ENCODE results near the gene NTN3. TPM values are rescaled to one million over a fixed set of nuclear protein-coding genes. Genes with fewer than 3 reads are reported as not detected.
"Not testable (repeated sequence)": the region's sequence is repeated elsewhere in the genome, so short reads cannot be mapped to it uniquely, and the experiment has no call there.

The NTN3 gene
- total RNA-seq, 1 donor from 2014 or later: not detected

DNA sequence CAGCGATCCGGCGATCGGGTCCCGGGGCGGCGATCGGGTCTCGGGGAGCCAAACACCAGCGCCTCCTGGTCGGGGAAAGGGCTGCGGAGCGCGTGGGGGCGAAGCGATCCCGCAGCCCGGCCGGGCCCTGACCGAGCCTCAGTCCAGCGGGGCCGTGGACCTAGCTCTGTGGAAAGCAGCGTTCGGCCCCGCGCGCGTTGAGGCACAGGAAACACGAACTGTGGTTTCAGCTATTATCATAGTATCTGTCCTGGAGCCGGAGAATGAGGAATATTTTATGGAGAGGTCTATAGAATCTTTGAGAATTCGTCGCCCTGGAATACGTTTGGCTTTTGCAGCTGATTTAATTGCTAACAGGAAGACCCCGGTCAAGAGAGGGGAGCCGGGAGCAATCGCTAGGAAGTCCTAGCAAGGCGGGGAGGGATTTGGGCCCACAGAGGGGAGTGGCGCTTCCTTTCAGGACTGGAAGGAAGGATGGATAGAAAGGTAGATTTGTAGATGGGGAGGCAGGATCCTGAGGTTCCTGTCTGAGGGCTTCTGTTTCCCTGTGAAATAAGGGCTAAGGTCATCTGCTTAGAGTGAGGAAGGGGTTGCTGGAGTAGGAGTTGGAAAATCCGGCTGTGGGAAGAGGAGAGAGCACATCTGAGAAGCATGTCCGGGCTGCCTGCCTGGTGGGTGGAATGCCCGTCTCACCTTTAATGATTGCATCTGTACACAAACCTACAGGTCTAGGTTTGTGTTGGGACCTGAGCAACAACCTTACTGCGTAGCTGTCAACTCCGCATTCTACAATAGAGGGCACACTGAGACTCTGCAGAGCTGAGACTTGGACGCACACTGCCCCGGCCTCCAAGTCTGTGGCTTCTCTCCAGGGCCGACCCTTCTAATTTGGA is 41.1 kb upstream of the NTN3 start:
- Mint-ChIP-seq H3K9me3 (no peaks in the 10 kb centered on the region), H3K36me3 (ENCODE audit: low read depth) (peaks cover 40% of the 10 kb centered on the region), H3K27me3 (ENCODE audit: low read depth) (no peaks in the 10 kb centered on the region), H3K4me3 (ENCODE audit: low read depth) (peak overlapping the region; percentile 96), H3K27ac (peak overlapping the region; percentile 62), H3K4me1 (ENCODE audit: low read depth) (peaks cover 27% of the 10 kb centered on the region)
- intact Hi-C loops (cut with micrococcal nuclease): loop anchor here (2.0 to 5.0 kb wide), 3 partner anchors 83 to 163 kb away; partner anchors contain the start of genes ABCA3, ATP6V0C and RNPS1
- no peak for DNase-seq (ENCODE audit: low spot score)

DNA sequence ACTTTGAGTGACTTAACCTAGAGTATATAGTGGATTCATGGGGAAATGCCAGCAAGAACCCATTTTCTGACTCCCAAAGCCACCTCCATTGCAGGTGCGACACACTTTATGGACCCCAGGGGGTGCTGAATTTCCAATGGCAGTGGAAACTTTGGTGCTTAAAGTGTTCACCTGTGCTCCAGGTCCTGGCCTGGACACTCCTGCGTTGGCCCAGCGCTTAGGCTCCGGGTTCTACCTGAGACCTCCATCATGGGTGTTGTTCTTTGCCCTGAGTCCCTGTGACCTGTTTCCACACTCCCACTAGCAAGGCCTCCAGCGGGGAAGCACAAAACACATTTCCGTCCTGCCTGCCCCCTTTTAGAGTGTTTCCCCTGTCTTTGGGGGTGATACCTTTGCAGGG is 38.8 kb upstream of the NTN3 start:
- Mint-ChIP-seq H3K4me3 (ENCODE audit: low read depth) (no peak overlapping the region), H3K4me1 (ENCODE audit: low read depth) (peaks cover 23% of the 10 kb centered on the region), H3K27ac (no peak overlapping the region), H3K36me3 (ENCODE audit: low read depth) (peaks cover 61% of the 10 kb centered on the region), H3K27me3 (ENCODE audit: low read depth) (no peaks in the 10 kb centered on the region), H3K9me3 (no peaks in the 10 kb centered on the region)
- intact Hi-C loops (cut with micrococcal nuclease): no loop called here
- no peak for DNase-seq (ENCODE audit: low spot score)

DNA sequence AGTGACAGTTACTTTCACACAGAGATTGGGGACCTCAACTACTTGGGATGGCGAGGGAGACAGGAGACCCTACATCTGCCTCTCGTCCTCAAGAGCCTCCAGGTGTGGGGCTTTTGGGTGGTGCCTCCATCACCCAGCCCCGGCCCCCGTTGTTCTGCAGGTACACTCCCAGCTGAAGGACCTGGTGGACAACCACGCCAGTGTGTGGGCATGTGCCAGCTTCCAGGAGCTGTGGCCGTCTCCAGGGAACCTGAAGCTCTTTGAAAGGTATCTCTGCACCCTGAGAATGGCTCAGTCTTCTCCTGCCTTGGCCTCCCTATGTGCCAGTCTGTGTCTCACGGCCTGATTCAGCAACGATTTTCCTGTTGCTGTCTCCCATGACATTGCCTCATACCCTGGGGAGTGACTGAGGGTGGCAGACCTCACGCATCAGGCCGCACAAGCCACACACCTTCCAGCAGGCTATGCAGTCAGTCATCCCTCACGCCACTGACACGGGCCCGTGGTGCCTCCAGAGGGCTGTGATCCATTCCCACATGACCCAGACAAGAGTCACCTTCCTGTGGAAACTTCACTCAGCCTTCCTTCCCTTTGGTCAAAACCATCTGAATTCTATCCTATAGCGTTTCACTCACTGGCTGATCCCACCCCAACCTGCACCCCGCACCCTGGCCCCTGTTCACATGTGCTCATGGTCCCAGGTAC is 38.1 kb upstream of the NTN3 start:
- H3K27ac Mint-ChIP-seq: peak overlapping the region; percentile 28

DNA sequence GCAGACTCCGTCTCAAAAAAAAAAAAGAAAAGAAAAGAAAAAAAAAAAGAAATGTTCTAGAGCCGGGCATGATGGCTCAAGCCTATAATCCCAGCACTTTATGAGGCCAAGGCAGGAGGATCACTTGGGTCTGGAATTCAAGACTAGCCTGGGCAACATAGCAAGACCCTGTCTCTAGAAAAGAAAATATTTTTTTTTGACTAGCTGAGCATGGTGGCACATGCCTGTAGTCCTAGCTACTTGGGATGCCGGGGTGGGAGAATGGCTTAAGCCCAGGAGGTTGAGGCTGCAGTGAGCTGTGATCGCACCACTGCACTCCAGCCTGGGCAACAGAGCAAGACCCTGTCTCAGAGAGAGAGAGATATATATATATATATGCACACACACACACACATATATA is 35.9 kb upstream of the NTN3 start:
- H3K4me3 Mint-ChIP-seq (ENCODE audit: low read depth); H3K27ac Mint-ChIP-seq; DNase-seq (ENCODE audit: low spot score); H3K9me3 Mint-ChIP-seq; H3K27me3 Mint-ChIP-seq (ENCODE audit: low read depth); intact Hi-C loops (cut with micrococcal nuclease): not testable (repeated sequence)
- Mint-ChIP-seq H3K36me3 (ENCODE audit: low read depth) (peaks cover 85% of the 10 kb centered on the region), H3K4me1 (ENCODE audit: low read depth) (peaks cover 17% of the 10 kb centered on the region)

More for the DNA sequence above, 38.1 kb upstream of the NTN3 start:
- no peak overlapping the region for H3K4me3 Mint-ChIP-seq (ENCODE audit: low read depth)
- no peaks in the 10 kb centered on the region for H3K9me3 Mint-ChIP-seq
- no peaks in the 10 kb centered on the region for H3K27me3 Mint-ChIP-seq (ENCODE audit: low read depth)
- intact Hi-C loops (cut with micrococcal nuclease): no loop called here
- peaks cover 18% of the 10 kb centered on the region for H3K4me1 Mint-ChIP-seq (ENCODE audit: low read depth)
- DNase-seq (ENCODE audit: low spot score): no peak
- peaks cover 67% of the 10 kb centered on the region for H3K36me3 Mint-ChIP-seq (ENCODE audit: low read depth)

DNA sequence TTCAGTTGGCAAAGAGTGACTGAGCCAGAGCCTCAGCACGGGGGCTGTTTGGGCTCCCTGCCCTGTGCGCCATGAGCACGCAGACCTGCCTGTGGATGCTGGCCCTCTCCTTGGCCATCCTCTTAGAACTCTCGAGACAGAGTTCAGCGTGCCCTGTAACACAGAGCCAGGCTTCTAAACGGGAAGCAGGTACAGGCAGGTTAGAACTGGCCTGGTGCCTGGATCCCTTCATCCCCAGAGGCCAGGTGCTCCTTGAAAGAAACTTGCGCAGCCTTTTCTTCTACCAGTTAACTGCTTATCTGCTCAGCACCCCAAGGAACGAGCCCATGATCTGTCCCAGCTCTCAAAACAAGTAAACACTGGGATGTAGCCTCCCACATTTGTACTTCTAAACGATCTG is 35.0 kb upstream of the NTN3 start:
- Mint-ChIP-seq H3K4me1 (ENCODE audit: low read depth) (peaks cover 9% of the 10 kb centered on the region), H3K36me3 (ENCODE audit: low read depth) (peaks cover 78% of the 10 kb centered on the region), H3K4me3 (ENCODE audit: low read depth) (no peak overlapping the region), H3K27me3 (ENCODE audit: low read depth) (no peaks in the 10 kb centered on the region), H3K27ac (no peak overlapping the region), H3K9me3 (no peaks in the 10 kb centered on the region)
- DNase-seq (ENCODE audit: low spot score): no peak
- intact Hi-C loops (cut with micrococcal nuclease): no loop called here

DNA sequence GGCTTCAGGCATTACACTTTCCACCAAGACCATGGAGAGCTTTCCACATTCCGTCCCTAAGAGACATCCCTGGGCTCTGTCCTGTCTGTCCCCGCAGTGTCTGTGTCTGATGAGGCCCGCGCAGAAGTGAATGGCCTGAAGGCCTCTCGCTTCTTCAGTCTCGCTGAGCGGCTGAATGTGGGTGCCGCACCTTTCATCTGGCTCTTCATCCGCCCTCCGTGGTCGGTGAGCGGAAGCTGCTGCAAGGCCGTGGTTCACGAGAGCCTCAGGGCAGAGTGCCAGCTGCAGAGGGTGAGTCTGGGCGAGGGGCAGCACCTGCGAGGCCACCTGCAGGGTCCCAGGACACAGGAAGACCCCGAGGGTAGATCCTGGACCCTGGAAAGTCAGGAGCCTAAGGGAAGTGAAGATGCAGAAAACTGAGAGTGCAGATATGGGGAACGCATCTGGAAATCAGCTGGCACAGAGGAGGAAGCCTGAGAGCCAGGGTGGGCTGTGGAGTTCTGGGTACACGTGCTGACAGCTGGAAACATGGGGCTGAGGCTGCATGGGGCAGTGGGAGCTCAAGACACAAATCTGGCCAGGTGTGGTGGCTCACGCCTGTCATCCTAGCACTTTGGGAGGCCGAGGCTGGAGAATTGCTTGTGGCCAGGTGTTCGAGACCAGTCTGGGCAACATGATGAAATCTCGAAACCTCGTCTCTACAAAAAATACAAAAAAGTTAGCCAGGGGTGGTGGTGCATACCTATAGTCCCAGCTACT is 33.9 kb upstream of the NTN3 start:
- Mint-ChIP-seq H3K4me3 (ENCODE audit: low read depth) (no peak overlapping the region), H3K27me3 (ENCODE audit: low read depth) (no peaks in the 10 kb centered on the region), H3K27ac (no peak overlapping the region), H3K9me3 (no peaks in the 10 kb centered on the region), H3K4me1 (ENCODE audit: low read depth) (peaks cover 9% of the 10 kb centered on the region), H3K36me3 (ENCODE audit: low read depth) (peaks cover 74% of the 10 kb centered on the region)
- DNase-seq (ENCODE audit: low spot score): no peak
- intact Hi-C loops (cut with micrococcal nuclease): no loop called here

DNA sequence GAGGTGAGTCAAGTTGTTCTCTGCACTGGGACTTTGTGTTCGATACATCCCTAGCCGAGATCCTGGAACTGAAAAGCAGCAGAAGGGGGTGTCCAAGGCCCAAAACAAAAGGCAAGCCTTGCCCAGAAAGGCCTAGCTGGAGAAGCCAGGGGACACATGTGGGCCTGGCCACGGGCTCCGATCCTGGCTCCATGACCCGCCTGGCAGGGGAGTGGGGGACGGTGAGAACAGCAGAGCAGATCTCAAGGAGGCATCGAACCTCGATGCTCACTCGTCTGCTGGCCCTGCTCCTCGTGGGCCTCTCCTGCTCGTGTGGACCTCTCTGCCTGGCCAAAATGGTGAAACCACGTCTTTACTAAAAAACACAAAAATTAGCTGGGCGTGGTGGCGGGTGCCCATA is 33.0 kb upstream of the NTN3 start:
- H3K27ac Mint-ChIP-seq: no peak overlapping the region
- H3K9me3 Mint-ChIP-seq: no peaks in the 10 kb centered on the region
- peaks cover 8% of the 10 kb centered on the region for H3K4me1 Mint-ChIP-seq (ENCODE audit: low read depth)
- no peak overlapping the region for H3K4me3 Mint-ChIP-seq (ENCODE audit: low read depth)
- DNase-seq (ENCODE audit: low spot score): no peak
- H3K36me3 Mint-ChIP-seq (ENCODE audit: low read depth): peaks cover 67% of the 10 kb centered on the region
- intact Hi-C loops (cut with micrococcal nuclease): no loop called here
- H3K27me3 Mint-ChIP-seq (ENCODE audit: low read depth): no peaks in the 10 kb centered on the region

DNA sequence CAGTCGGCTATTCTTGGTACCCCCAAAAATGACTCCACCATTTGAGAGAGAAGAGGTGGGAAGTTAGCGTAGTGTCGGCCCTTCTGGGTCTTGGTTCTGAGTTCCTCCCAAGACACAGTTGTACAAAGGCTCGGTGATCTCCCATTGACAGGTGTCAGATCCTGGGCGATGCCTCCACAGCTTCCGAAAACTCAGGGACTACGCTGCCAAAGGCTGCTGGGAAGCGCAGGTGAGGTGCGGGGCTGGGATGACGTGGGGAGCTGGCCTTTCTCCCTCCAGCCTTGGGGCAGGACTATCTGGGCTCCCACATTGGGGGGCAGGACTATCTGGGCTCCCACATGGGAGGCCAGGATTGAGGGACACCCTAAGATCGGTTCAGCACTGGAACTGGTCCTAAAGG is 31.5 kb upstream of the NTN3 start:
- no peak for DNase-seq (ENCODE audit: low spot score)
- Mint-ChIP-seq H3K9me3 (no peaks in the 10 kb centered on the region), H3K36me3 (ENCODE audit: low read depth) (peaks cover 67% of the 10 kb centered on the region), H3K4me1 (ENCODE audit: low read depth) (peaks cover 8% of the 10 kb centered on the region), H3K27ac (no peak overlapping the region), H3K4me3 (ENCODE audit: low read depth) (no peak overlapping the region), H3K27me3 (ENCODE audit: low read depth) (no peaks in the 10 kb centered on the region)
- intact Hi-C loops (cut with micrococcal nuclease): no loop called here

DNA sequence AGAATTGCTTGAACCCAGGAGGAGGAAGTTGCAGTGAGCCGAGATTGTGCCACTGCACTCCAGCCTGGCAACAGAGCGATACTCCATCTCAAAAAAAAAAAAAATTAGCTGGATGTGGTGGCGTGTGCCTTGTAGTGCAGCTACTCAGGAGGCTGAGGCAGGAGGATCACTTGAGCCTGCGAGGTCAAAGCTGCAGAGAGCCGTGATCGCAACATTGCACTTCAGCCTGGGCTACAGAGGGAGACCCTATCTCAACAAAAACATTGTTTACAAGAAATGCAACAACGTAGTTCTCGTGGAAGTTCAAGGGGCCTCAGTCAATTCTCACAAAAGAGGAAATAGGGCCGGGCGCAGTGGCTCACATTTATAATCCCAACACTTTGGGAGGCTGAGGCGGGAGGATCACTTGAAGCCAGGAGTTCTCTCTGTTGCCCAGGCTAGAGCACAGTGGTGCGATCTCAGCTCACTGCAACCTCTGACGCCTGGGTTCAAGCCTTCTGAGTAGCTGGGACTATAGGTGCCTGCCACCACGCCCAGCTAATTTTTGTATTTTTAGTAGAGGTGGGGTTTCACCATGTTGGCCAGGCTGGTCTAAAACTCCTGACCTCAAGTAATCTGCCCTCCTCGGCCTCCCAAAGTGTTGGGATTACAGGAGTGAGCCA is 29.8 kb upstream of the NTN3 start:
- H3K4me3 Mint-ChIP-seq (ENCODE audit: low read depth); H3K27ac Mint-ChIP-seq; H3K27me3 Mint-ChIP-seq (ENCODE audit: low read depth); DNase-seq (ENCODE audit: low spot score); H3K9me3 Mint-ChIP-seq; intact Hi-C loops (cut with micrococcal nuclease); H3K4me1 Mint-ChIP-seq (ENCODE audit: low read depth): not testable (repeated sequence)
- H3K36me3 Mint-ChIP-seq (ENCODE audit: low read depth): peaks cover 67% of the 10 kb centered on the region

DNA sequence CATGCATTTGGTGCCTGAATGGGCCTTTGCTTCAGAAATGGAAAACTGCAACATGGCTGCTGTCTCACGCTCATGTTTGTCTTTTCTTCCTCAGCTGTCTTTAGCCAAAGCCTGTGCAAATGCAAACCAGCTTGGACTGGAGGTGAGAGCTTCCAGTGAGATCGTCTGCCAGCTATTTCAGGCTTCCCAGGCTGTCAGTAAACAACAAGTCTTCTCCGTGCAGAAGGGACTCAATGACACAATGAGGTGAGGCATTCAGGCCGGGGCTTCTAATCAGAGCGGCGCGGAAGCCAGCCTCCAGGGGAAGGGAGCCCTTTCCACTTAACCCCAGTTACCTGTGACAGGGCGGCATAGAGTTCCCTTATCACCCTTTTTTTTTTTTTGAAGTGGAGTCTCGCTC is 27.5 kb upstream of the NTN3 start:
- H3K36me3 Mint-ChIP-seq (ENCODE audit: low read depth): peaks cover 62% of the 10 kb centered on the region

DNA sequence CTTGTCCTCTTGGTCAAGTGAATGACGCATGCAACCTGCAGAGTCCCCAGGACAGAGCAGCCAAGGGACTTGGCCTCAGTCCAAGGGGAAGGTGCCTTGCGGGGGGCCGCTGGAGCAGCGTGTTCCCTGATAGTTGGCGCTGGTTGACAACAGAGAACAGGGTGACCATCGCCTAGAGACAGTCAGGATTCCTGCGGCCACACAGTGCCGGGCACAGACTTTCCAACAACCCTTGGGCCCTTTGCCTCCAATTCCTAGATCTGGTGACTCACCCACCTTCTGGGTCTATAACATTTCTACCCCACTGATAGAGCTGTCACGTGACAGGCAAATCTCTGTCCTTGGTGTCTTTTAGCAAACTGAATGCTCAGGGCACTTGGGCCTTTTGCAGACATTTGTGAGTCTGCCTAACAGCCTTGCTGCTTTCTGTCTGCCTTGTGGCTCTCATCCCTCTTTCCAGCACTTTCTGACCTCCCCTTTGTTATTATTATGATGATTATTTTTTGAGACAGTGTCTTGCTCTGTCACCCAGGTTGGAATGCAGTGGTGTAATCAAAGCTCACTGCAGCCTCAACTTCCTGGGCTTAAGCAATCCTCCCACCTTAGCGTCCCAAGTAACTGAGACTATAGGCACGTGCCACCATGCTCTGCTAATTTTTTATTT is 23.0 kb upstream of the NTN3 start:
- Mint-ChIP-seq H3K4me1 (ENCODE audit: low read depth) (no peaks in the 10 kb centered on the region), H3K27me3 (ENCODE audit: low read depth) (no peaks in the 10 kb centered on the region), H3K36me3 (ENCODE audit: low read depth) (peaks cover 72% of the 10 kb centered on the region), H3K27ac (no peak overlapping the region), H3K4me3 (ENCODE audit: low read depth) (no peak overlapping the region), H3K9me3 (no peaks in the 10 kb centered on the region)
- intact Hi-C loops (cut with micrococcal nuclease): no loop called here
- no peak for DNase-seq (ENCODE audit: low spot score)

More for the DNA sequence above, 27.5 kb upstream of the NTN3 start:
- Mint-ChIP-seq H3K4me3 (ENCODE audit: low read depth) (no peak overlapping the region), H3K27me3 (ENCODE audit: low read depth) (no peaks in the 10 kb centered on the region), H3K9me3 (no peaks in the 10 kb centered on the region), H3K27ac (no peak overlapping the region), H3K4me1 (ENCODE audit: low read depth) (peaks cover 6% of the 10 kb centered on the region)
- intact Hi-C loops (cut with micrococcal nuclease): no loop called here
- no peak for DNase-seq (ENCODE audit: low spot score)

DNA sequence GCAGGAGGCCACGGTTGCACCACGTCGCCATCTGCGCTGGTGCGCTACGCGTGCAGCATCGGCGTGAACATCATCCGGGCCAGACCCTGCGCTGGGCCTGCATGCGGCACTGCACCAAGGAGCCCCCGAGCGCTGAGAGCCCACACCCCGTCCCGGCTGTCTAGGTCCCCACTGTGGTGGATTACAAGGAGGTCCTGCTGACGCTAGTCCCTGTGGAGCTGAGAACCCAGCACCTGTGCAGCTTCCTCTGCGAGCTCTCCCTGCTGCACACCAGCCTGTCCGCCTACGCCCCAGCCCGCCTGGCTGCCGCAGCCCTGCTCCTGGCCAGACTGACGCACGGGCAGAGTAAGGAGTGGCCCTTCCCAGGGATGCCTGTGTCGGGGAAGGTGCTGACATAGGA is 22.0 kb upstream of the NTN3 start:
- peaks cover 74% of the 10 kb centered on the region for H3K36me3 Mint-ChIP-seq (ENCODE audit: low read depth)
- no peaks in the 10 kb centered on the region for H3K9me3 Mint-ChIP-seq
- H3K4me1 Mint-ChIP-seq (ENCODE audit: low read depth): no peaks in the 10 kb centered on the region
- no peak overlapping the region for H3K4me3 Mint-ChIP-seq (ENCODE audit: low read depth)
- intact Hi-C loops (cut with micrococcal nuclease): no loop called here
- DNase-seq (ENCODE audit: low spot score): no peak
- H3K27me3 Mint-ChIP-seq (ENCODE audit: low read depth): no peaks in the 10 kb centered on the region
- H3K27ac Mint-ChIP-seq: no peak overlapping the region

Measured in activated T-helper 2 cell treated with anti-CD3 and anti-CD28 coated beads, Interferon-gamma antibody, Interleukin-2, Interleukin-4, amounts not matched to agents 10 μg/mL and 5 μg/mL and 100 μg/mL, durations not matched to agents 14 hours and 24 hours and 36 hours (primary cell).